ENCODE measurements around the gene NPBWR2. TPM values are rescaled to one million over a fixed set of nuclear protein-coding genes. Genes with fewer than 3 reads are reported as not detected.

Gene NPBWR2
- total and polyA plus RNA-seq, 9 donors = not detected

DNA sequence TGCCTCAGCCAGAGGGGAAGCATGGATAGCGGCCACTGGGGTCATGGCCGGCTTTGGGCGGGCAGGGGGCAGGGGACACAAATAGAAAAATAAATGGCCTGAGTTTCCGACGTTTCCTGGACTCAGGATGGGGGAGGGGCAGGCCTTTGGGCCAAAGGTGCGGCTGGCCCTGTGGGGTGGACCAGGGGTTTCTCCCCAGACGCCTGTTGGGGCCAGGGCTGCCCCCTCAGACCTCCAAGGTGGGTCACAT, 50.8 kb downstream of the NPBWR2 start:
- Histone ChIP-seq H3K4me1 (ENCODE audit: insufficient read depth) (no peaks in the 10 kb centered on the region), H3K27ac (no peak overlapping the region), H3K9me3 (no peaks in the 10 kb centered on the region), H3K36me3 (no peaks in the 10 kb centered on the region), H3K27me3 (no peaks in the 10 kb centered on the region), H3K4me3 (no peak overlapping the region)
- TF ChIP-seq POLR2A (IDR thresholded peaks at IDR 0.05) (no peak), EP300 (IDR thresholded peaks at IDR 0.05) (no peak), CTCF (IDR thresholded peaks at IDR 0.05) (no peak)
- 35 to 40% (median 38%) methylated on average over 7 of the region's 7 CpGs for WGBS, 3 donors
- DNase-seq = no peak
- intact Hi-C loops (cut with DNase I) = no loop called here

DNA sequence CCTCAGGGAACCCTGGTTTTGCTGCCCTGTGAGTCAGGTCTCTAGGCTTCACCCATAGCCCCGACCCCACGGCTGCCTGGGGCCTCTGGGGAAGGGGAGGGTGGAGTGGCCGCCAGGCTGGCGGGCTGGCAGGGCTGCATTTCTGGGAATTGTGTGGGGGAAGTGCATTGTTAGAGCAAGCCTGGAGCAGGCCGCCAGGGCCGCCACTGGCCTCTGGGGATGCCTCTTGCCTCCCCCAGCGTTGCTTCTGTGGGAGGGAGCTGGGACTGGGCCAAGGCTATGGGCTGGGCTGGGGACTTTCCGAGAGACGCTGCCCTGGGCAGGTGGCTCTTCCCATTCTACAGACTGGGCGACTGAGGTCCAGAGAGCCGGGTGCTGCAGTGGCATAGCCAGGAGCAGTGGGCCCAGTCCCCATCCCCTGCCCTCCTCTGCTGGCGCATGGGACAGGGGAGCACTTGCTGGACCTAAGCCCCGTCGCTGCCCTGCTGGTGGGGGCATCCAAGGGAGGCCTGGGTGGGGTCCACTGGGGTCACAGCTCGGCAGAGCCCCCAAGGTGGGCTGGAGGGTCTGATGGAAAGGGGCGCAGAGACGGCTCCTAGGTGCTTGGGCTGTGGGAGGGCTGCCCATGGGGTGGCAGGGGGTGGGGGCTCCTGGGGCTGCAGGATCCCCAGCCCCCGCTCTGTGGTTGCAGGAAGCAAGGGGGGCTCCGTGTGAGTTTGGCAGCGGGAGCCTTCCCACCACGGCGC, 51.3 kb downstream of the NPBWR2 start:
- H3K4me3 ChIP-seq = no peak overlapping the region
- H3K9me3 ChIP-seq = no peaks in the 10 kb centered on the region
- H3K36me3 ChIP-seq = no peaks in the 10 kb centered on the region
- H3K4me1 ChIP-seq (ENCODE audit: insufficient read depth) = no peaks in the 10 kb centered on the region
- 30 to 41% (median 38%) methylated on average over 18 to 22 of the region's 22 CpGs for WGBS, 3 donors
- TF ChIP-seq EP300 (IDR thresholded peaks at IDR 0.05) = no peak
- no peak for TF ChIP-seq CTCF (IDR thresholded peaks at IDR 0.05)
- no peak for TF ChIP-seq POLR2A (IDR thresholded peaks at IDR 0.05)
- intact Hi-C loops (cut with DNase I) = no loop called here
- no peak for DNase-seq
- no peak overlapping the region for H3K27ac ChIP-seq
- H3K27me3 ChIP-seq = peaks cover under 1% of the 10 kb centered on the region

- Histone ChIP-seq H3K4me3 (no peak overlapping the region), H3K27me3 (peaks cover 3% of the 10 kb centered on the region), H3K4me1 (ENCODE audit: insufficient read depth) (no peaks in the 10 kb centered on the region), H3K27ac (no peak overlapping the region), H3K9me3 (no peaks in the 10 kb centered on the region), H3K36me3 (no peaks in the 10 kb centered on the region)
- intact Hi-C loops (cut with DNase I) = no loop called here
- no peak for DNase-seq
- WGBS, 3 donors = 45 to 55% (median 47%) methylated on average over 9 of the region's 9 CpGs
- no peak for TF ChIP-seq EP300 (IDR thresholded peaks at IDR 0.05)
- TF ChIP-seq CTCF (IDR thresholded peaks at IDR 0.05) = no peak
- TF ChIP-seq POLR2A (IDR thresholded peaks at IDR 0.05) = no peak
Measured at GRCh38 chr20:64055396-64055892, 51.9 kb downstream of the NPBWR2 start.

DNA sequence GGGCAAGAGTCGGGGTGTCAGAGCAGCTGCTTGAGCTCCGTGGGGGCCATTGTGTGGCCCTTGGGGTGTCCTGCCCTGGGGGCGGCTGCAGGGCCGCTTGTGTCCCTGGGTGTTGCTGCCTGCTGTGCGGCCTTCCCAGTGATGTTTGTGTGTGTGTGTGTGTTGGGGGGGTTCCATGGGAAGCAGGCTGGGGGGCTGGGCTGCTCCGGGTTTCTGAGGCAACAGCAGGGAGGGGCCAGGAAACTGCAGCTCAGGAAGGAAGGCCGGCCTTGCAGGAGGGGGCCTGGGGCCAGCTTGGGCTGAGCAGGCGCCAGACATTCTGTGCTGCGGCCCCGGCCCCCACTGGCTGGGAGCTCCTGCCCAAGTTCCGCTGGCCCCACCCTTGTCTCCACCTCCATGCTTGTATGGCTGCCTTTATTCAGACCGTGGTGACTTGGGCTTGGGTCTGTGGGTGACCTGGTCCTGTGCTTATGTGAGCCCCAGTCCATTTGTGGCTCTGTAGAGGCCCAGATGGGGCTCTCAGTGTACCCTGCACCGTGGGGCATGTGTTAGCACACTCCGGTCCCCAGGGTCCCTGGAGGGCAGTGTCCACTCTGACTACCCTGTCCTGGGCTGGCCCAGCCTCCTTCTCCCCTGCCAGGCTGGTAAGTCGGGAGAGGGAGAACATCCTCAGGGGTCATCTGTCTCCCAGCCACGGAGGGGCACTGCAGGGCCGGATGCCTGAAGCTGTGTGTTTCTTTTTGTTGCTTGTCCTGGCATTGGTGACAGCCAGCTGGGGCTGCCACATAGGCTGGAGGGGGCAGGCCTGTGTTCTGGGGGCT, 53.3 kb downstream of the NPBWR2 start:
- intact Hi-C loops (cut with DNase I) = no loop called here
- Histone ChIP-seq H3K27me3 (peaks cover 3% of the 10 kb centered on the region), H3K36me3 (no peaks in the 10 kb centered on the region), H3K4me1 (ENCODE audit: insufficient read depth) (peaks cover 2% of the 10 kb centered on the region), H3K4me3 (no peak overlapping the region), H3K27ac (no peak overlapping the region), H3K9me3 (no peaks in the 10 kb centered on the region)
- DNase-seq = peak in 1 of 5 donors; percentile 45
- TF ChIP-seq POLR2A (IDR thresholded peaks at IDR 0.05) (no peak), CTCF (IDR thresholded peaks at IDR 0.05) (no peak), EP300 (IDR thresholded peaks at IDR 0.05) (no peak)
- 25 to 32% (median 31%) methylated on average over 17 of the region's 17 CpGs for WGBS, 3 donors

Small RNA genes within 50 kb of the gene (microRNA-seq; reads per million reads assigned to microRNA genes)
- gene MIR6813 = 0 reads per million in 3 donors

Small RNA genes within 50 kb of the gene (small RNA-seq; reads per million reads assigned to genes)
- gene AL355803.1 (not detected), gene MIR6813 (not detected)

Other genes starting within 250 kb of the NPBWR2 start
- not detected for gene ABHD16B, start 246.1 kb downstream of the NPBWR2 start, total RNA-seq
- gene ABHD16B, start 246.1 kb downstream of the NPBWR2 start, polyA plus RNA-seq = under 1 TPM in 1 of 2 donors, not detected in 1; 0.57 TPM
- 10 to 100 TPM; 51.5 to 78.0 (median 68.8) TPM for gene TPD52L2, start 242.3 kb downstream of the NPBWR2 start, total RNA-seq
- gene TPD52L2, start 242.3 kb downstream of the NPBWR2 start, polyA plus RNA-seq = 10 to 100 TPM; 73.3 to 78.9 TPM
- 10 to 100 TPM; 12.4 to 32.8 (median 26.5) TPM for gene DNAJC5, start 212.4 kb downstream of the NPBWR2 start, total RNA-seq
- 10 to 100 TPM; 11.1 to 12.3 TPM for gene DNAJC5, start 212.4 kb downstream of the NPBWR2 start, polyA plus RNA-seq
- gene UCKL1, start 151.1 kb downstream of the NPBWR2 start, total RNA-seq = 10 to 100 TPM; 32.0 to 58.6 (median 47.0) TPM
- 10 to 100 TPM in 1 of 2 donors, 1 to 10 TPM in 1; 6.6 to 54.4 TPM for gene UCKL1, start 151.1 kb downstream of the NPBWR2 start, polyA plus RNA-seq
- 10 to 100 TPM in 5 of 7 donors, 1 to 10 TPM in 2; 6.3 to 24.7 (median 22.3) TPM for gene ZNF512B, start 137.6 kb downstream of the NPBWR2 start, total RNA-seq
- gene ZNF512B, start 137.6 kb downstream of the NPBWR2 start, polyA plus RNA-seq = 10 to 100 TPM in 1 of 2 donors, 1 to 10 TPM in 1; 2.5 to 14.0 TPM
- 1 to 10 TPM in 2 of 7 donors, under 1 TPM in 5; 0.20 to 3.1 (median 0.65) TPM for gene SAMD10, start 127.9 kb downstream of the NPBWR2 start, total RNA-seq
- under 1 TPM; 0.27 to 0.50 TPM for gene SAMD10, start 127.9 kb downstream of the NPBWR2 start, polyA plus RNA-seq
- gene PRPF6, start 126.4 kb downstream of the NPBWR2 start, total RNA-seq = 10 to 100 TPM; 46.5 to 84.9 (median 73.4) TPM
- gene PRPF6, start 126.4 kb downstream of the NPBWR2 start, polyA plus RNA-seq = 10 to 100 TPM; 60.0 to 61.6 TPM
- gene C20orf204, start 71.4 kb downstream of the NPBWR2 start, total RNA-seq = 1 to 10 TPM in 6 of 7 donors, under 1 TPM in 1; 0.60 to 2.8 (median 1.8) TPM
- under 1 TPM; 0.20 to 0.61 TPM for gene C20orf204, start 71.4 kb downstream of the NPBWR2 start, polyA plus RNA-seq
- 10 to 100 TPM in 5 of 7 donors, 1 to 10 TPM in 2; 2.0 to 63.8 (median 13.1) TPM for gene SOX18, start 57.9 kb downstream of the NPBWR2 start, total RNA-seq
- 10 to 100 TPM in 1 of 2 donors, 1 to 10 TPM in 1; 2.7 to 12.0 TPM for gene SOX18, start 57.9 kb downstream of the NPBWR2 start, polyA plus RNA-seq
- 10 to 100 TPM; 41.0 to 93.5 (median 71.9) TPM for gene TCEA2, start 44.4 kb downstream of the NPBWR2 start, total RNA-seq
- 10 to 100 TPM; 20.0 to 78.4 TPM for gene TCEA2, start 44.4 kb downstream of the NPBWR2 start, polyA plus RNA-seq
- 1 to 10 TPM; 3.3 to 7.6 (median 4.6) TPM for gene RGS19, start 28.0 kb downstream of the NPBWR2 start, total RNA-seq
- 1 to 10 TPM; 2.1 to 4.5 TPM for gene RGS19, start 28.0 kb downstream of the NPBWR2 start, polyA plus RNA-seq
- gene OPRL1, start 27.5 kb downstream of the NPBWR2 start, total RNA-seq = under 1 TPM; 0.12 to 0.80 (median 0.43) TPM
- gene OPRL1, start 27.5 kb downstream of the NPBWR2 start, polyA plus RNA-seq = under 1 TPM; 0.25 to 0.62 TPM
- gene LKAAEAR1, start 23.2 kb downstream of the NPBWR2 start, total RNA-seq = 10 to 100 TPM in 1 of 7 donors, not detected in 6; 10.5 TPM
- gene LKAAEAR1, start 23.2 kb downstream of the NPBWR2 start, polyA plus RNA-seq = not detected
- under 1 TPM; 0.05 to 0.25 (median 0.15) TPM for gene MYT1, start 56.9 kb upstream of the NPBWR2 start, total RNA-seq
- under 1 TPM in 1 of 2 donors, not detected in 1; 0.07 TPM for gene MYT1, start 56.9 kb upstream of the NPBWR2 start, polyA plus RNA-seq
- gene PCMTD2, start 148.2 kb upstream of the NPBWR2 start, total RNA-seq = 10 to 100 TPM; 32.0 to 96.3 (median 79.0) TPM
- 10 to 100 TPM; 58.8 to 66.0 TPM for gene PCMTD2, start 148.2 kb upstream of the NPBWR2 start, polyA plus RNA-seq